Astrocyte of the hippocampus (primary cell): ENCODE results near the gene MEGF6.

Source experiments
- DNase-seq: peaks from one replicate; pipeline ENCODE4 v3.0.0; 2011; ENCODE audit warnings: low read depth, low spot score

MEGF6 gene

DNA sequence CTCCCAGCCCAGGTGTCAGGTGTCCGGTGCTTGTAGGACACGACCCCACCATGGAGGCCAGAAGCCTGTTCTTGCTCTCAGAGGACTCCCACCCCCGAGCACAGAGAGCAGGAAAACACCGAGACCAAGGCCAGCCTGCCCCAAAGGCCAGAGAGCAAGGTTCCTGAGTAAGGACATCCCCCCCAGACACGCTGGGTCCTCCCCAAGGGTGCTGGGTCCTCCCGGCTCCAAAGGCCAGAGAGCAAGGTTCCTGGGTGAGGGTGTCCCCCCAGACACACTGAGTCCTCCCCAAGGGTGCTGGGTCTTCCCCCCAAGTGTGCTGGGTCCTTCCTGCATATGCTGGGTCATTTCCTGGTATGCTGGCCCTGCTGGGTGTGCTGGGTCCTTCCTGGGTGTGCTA, 40.0 kb downstream of the MEGF6 start:
- DNase-seq = no peak

DNA sequence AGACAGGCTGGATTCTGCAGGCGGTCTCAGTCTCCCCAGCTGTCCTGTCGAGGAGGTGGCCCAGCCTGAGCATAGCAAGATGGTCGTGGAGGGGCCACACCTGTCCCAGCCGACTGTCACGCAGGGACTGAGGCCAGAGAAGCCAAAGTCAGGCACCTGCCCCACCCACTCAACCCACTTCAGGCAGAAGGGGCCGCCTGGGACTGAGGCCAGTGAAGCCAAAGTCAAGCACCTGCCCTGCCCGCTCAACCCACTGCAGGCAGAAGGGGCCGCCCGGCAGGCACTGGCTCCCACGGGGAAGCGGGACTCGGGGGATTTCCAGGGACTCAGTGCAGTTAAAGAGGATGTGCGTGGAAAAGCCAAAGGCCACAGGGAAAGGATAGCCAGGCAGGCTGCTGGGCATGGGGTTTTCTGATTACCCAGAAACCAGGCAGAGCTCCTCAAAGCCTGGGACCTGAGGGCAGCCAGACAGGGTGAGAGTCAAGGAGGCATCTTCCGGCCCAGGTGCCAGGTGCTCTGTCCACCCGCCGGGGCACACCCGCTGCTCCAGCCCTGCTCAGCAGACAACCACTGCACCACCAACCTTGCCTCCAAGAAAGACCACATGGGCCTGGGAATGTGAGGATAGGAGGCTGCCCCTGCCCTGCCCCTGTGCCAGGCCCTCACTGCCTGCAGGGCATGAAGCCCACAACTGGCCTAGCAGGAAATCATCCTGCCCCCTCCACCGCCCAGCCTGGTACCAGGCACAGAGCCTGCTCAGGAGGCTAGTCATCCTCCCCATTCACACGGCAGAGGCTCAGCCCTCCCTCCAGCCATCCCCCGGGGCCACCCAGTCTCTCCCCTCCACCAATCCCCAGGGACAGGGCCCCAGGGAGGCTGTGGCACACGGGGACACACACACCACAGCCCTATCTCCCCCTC, 41.0 kb downstream of the MEGF6 start:
- DNase-seq = no peak

- no peak for DNase-seq
Measured at GRCh38 chr1:3569436-3569835, 41.9 kb downstream of the MEGF6 start.

DNA sequence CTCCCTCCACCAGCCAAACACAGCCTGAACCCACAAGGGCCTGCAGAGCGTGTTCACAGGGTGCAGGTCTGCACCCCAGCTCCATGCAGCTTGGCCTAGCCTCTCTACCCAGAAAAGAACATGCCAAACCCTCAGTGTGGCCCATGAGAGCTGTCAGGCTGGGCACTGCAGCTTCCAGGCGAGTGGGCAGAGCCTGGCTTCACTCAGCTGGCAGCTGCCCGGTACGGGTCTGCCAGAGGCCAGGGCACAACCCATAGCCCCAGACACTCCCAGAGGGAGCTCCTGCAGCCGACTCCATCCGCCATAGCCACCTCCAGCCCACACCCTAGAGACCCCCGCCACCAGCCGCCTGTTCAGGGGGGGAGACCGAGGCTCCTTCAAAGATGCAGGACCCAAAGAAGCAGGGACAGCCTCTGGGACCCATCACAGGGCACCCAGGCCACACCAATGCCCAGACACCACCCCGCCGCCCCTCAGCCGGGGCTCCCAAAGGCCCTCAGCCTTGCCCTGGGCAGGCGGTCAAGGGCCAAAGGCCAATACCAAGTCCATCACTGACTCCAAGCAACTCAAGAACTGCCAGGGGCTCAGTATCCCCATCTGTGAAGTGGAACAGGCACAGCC, 42.4 kb downstream of the MEGF6 start:
- DNase-seq = no peak

DNA sequence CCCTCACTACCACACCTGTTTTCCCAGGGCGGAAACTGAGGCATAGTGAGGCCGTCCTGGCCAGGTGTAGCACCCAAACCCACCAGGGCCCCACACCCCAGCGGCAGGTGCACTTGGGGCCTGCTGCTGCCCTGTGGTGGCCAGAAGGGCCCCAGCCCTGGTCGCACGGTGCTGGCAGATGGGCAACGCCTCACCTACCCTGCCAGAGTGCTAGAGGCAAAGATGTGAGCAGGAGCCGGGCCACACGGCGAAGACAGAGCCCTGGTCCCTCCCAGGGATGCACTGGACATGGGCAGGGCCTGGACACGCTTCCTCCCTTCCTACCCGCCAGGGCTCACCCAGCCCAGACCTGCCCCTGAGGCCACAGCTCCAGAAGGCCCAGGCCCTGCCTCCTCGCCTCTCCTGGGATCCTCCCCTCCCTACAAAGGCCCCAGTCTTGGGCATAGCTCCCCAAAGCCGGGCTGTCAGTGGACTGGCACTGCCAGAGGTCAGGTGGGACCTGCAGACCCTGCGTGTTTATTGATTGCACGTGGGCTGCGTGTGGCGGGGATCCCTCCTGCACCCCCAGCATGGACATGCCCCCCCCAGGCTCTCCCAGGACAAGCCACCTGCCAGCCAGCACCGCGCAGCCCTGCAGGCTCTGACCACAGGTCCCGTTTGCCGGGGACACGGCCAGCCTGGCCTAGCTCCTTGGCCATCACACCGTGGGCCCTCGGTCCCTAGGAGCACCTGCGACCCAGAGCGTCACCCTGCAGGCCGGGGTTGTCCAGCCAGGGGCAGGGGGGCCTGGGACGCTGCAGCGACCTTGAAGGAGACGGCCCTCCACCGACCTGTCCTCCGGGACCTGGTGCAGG, 44.1 kb downstream of the MEGF6 start:
- no peak for DNase-seq

GRCh38 chr1:3566003-3566885, 45.1 kb downstream of the MEGF6 start:
- DNase-seq = no peak

DNA sequence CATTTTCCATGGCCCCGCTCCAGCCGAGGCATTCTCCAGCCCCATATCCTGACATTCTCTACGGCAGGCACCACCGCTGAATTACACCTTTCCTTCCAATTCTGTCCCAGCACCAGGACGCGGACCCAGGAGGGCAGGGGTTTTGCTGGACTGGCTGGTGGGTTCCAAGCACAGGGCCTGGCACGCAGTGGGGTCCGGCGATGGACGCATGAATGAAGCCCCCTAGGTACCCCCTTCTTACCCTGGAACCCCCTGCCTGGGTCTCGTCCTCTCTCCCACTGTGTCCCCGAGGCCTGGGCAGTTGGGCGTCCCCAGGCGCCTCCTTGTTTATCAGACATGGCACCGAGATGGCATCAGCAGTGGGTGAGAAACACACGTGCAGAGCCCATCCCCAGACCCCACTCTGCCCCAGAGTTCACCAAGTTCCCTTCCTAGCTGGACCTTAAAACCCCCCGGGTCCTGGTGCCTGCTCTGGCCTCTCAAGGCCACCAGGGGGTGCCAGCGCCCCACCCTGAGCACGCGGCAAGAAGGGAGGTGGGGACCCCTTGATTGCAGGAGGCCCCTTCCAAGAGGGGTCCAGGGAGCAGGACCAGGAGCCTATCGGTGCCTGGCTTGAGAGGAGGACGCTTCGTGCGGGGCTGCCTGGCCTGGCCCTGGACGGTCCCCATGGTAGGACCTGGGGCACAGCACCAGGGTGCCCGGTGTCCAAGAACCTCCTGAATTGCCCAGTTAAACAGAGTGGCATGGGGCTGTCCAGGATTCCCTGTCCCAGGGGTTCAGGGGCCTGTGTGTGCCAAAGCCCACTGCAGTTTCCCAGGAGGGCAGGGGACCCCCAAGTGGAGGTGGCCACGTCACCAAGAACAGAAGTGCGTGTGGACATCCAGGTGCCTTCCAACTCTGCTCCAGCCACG, 46.1 kb downstream of the MEGF6 start:
- peak; percentile 61 for DNase-seq

DNA sequence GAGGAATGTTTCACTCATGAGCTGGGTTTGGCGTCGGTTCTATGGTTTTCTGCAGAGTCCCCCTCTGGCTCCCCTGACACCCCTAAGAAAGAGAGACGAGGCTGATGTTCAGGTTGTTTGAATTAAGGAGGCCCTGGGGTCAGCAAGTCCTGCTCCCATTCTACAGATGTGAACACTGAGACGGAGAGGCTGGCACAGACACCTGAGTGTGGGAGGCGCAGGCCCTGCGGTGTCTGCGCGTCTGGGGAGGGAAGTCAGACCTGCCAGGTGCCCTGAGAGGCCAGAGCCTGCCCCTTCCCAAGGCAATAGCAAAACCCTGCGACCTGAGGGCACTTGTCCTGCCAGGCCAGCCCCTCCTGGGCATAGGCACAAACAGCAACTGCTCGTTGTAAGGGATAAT, 47.7 kb downstream of the MEGF6 start:
- no peak for DNase-seq

DNA sequence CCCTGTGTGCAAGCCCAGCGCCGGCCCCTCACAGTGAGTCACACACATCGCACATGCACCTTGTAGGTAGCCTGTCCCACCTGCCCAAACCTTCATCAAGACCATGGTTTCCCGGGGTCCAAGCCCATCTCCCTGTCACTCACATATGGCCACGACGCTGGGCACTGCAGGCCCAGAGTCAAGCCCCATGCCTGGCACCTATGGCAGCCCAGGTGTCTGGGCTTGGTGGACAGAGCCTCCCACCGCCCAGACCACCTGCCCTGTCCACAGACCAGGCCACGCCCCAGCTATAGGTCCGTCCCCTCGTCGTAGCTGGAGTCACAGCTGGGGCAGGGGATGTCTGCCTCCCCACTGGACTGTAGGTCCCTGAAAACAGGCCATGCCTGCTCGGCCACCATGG, 48.2 kb downstream of the MEGF6 start:
- DNase-seq = no peak

GRCh38 chr1:3562712-3563111, 48.6 kb downstream of the MEGF6 start:
- no peak for DNase-seq

- no peak for DNase-seq
Measured at GRCh38 chr1:3561702-3562101, 49.6 kb downstream of the MEGF6 start.

DNA sequence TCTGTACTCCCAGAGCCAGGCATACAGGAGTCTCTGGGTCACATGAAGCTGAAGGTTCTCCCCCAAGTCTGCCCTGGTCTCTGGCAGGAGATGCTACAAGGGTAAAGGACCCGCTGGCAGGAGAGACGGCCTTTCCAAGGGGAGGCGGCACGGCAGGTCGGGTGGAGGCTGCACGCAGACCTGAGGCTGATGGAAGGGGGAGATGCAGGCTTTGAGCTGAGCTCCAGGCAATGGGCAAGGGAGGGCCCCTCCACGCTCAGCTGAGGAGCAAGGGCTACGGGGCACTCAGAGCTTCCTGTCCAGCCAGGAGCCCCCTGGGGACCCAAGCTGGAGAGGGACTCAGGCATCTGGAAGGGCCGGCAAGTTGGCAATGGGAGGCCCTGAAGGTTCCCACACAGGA, 50.3 kb downstream of the MEGF6 start:
- no peak for DNase-seq

DNA sequence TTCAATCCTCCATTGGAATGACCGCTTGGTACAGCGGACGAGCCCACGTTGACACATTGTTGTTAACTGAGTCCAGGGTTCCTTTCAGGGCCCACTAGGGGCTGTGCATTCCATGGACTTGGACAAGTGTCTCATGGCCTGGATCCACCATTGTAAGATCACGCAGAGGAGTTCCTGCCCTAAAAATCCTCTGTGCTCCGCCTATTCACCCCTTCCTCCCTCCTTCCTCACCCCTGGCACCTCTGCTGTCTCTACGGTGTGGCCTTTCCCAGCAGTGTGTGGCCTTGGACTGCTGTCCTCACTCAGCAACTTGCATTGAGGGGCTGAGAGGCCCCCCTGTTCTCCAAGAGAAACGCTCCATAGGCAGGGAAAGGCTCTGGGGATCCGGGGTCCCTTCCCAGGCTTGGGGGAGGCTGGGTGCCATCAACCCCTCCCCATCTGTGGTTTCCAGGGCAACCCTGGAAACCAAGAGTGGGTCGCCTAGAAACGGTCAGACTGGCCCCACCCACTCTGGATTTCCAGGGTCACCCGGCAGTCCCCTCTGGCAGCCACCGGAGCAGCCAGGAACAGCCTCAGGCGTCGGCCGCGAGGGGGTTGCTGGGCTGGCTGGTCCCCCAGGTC, 50.9 kb downstream of the MEGF6 start:
- DNase-seq = no peak

DNA sequence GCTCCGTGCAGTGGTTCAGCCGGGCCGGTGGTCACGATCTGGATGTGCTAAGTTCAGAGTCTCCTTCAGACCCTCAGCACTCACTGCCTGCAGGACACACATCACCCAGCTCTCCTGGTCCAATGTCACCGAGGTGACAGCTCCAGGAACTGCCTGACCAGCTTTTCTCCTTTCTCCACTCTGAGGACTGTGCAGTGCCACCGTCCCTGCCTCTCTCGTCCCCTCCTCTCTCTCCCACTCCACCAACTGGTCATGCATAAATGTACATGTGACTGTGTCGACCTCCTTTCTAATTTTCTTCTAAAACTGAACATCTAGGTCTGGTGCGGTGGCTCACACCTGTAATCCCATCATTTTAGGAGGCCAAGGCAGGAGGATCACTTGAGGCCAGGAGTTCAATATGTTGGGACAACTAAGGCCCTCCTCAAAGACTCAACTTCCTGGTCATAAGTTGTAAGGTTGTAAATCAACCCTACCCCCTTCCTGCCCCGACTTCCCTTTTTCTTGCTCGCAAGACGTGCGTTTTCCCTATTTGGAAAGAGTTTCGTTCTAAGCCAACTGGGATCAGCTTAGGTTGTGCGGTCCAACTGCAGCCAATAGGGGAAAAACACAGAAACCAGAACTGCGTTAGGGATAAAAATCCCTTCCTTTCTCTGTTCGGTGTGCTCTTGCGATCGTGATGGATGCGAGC, 53.1 kb downstream of the MEGF6 start:
- no peak for DNase-seq

- DNase-seq = peak; percentile 48
Measured at GRCh38 chr1:3557366-3557765, 53.9 kb downstream of the MEGF6 start.

DNA sequence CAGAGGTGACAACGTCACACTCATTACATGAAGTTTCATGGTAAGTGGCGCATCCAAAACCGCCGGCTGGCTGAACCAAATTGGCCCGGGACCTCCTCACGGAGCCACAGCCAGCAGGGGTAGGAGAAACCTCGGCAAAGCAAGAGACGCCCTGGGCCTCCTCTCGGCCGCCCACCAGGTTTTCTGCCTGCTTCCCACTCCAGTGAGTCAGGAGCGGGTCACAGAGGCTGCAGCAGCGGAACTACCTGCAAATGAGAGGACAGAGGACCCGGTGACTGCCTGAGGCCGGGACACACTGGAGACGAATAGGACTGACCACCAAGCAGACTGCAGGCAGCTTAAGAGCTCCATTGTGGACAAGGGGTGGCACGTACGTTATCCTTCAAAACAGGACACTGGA, 55.0 kb downstream of the MEGF6 start:
- DNase-seq = no peak

DNA sequence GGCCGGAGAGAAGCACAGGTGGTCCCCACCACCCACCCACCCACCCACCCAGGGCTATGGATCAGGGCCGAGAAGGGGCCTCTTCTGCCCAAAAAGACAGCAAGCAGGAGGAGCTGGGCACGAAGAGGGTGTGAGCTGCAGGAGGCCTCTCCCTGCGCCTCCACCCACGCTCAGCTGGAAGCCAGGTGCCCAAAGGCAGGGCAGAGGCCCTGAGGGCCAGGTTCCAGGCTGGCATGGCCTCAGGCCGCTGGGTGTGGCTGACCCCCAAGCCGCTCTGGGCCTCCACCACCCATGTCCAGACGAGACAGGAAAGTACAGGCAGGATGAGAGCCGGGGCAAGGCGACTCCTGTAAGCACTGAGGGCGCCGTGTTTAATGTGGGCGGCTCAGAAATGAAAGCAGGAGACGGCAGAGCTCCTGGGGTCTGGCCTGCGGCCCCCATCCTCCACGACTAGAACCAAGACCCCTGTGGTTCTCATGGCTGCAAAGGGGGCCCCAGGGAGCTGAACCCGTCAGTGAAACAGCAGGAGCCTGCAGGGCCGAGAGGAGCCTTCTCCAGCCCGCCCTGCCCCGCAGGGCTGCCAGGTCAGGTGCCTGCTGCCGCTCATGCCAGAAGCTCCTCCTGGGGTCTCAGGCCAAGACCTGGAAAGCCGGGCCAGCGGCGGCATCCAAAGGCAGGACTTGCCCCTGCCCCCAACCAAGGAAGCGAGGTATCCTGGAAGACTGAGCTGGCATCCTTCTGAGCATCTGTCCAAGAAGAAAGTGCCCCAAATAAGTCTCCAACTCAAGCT, 56.0 kb downstream of the MEGF6 start:
- no peak for DNase-seq

DNA sequence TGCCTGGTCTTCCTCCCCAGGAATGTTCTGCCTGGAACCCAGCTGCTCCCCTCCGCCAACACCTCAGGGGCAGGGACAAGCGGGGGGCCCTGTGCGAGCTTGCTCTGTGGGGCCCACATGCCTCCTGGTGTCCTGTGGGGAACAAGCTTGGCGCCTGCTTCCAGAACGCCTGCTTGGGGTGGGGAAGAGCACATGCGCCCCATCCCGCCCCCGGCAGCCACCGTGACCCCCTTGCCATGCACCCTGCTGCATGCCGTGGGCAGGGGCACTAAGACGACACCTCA, 57.4 kb downstream of the MEGF6 start:
- no peak for DNase-seq
